ENCODE measurements around the gene LUC7L.
"Not testable (repeated sequence)": the region's sequence is repeated elsewhere in the genome, so short reads cannot be mapped to it uniquely, and the experiment has no call there.

DNA sequence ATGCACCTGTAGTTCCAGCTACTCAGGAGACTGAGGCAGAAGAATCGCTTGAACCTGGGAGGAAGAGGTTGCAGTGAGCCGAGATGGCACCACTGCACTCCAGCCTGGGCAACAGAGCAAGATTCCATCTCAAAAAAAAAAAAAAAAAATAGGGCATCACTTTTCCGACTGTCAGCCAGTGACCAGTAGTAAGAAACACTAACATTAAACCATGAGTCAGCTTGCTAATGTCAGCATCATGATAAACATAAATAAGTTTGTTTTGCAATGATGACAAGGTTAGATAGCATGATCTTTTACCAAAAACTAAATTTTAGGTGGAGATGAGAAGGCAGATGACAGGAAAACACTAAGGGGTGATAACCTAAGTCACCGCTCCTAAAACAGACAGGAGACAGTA is 19.9 kb downstream of the LUC7L start:
- not testable (repeated sequence) for TF ChIP-seq NRF1 (IDR thresholded peaks at IDR 0.05; ENCODE audit: low read depth, low read length); CHD1 (IDR thresholded peaks at IDR 0.05; ENCODE audit: low read depth, low read length); YY1 (IDR thresholded peaks at IDR 0.05; ENCODE audit: low read depth, low read length); CTCF (IDR thresholded peaks at IDR 0.05; ENCODE audit: control extremely low read depth in 1 of 3, insufficient read depth in 1 of 3, low read depth in 1 of 3, low read length in 3 of 3); SIX5 (IDR thresholded peaks at IDR 0.05; ENCODE audit: low read depth, low read length); USF2 (IDR thresholded peaks at IDR 0.05; ENCODE audit: low read length)
